CD4-positive, alpha-beta T cell (primary cell): ENCODE results near the gene MYRFL. TPM values are rescaled to one million over a fixed set of nuclear protein-coding genes. Genes with fewer than 3 reads are reported as not detected.

Experiments used
- ATAC-seq: fragments of 200-7000 bp; cut with Tn5 transposase; one replicate; pipeline ENCODE4 v1.10.0; 2022; ENCODE audit warnings: mild to moderate bottlenecking; ENCODE audit not compliant: poor library complexity
- CTCF ChIA-PET: fragments of 350-600 bp; sonication (Branson Sonifier 250); formaldehyde crosslinking; loops from one replicate; lab custom pipeline; 2021; ENCODE audit warnings: antibody characterized with exemption, inconsistent platforms; lab: Charles Lee
- POLR2A ChIA-PET: fragments of 350-600 bp; sonication (Branson Sonifier 250); formaldehyde crosslinking; loops from one replicate; lab custom pipeline; 2021; ENCODE audit warnings: antibody characterized with exemption, inconsistent platforms; lab: Charles Lee
- DNase-seq, 14 experiments: peaks; one replicate each; pipeline ENCODE4 v3.0.0-alpha.2; 2013 to 2020; ENCODE audit warnings: mixed read lengths in 2 of 14
- H3K27ac ChIP-seq, 2 donors: one replicate each; pipeline versions ENCODE4 v1.5.1 to v1.7.0; 2013; ENCODE audit warnings: low read length in 2 of 2, low read depth in 1 of 2, mild to moderate bottlenecking in 1 of 2
- H3K27me3 ChIP-seq, 2 experiments: 1 replicate in 1 of 2; 2 replicates in 1 of 2; pipeline versions ENCODE4 v1.6.1 to v1.7.0; 2013; ENCODE audit warnings: low read length in 2 of 2, control low read depth in 1 of 2, mild to moderate bottlenecking in 1 of 2, moderate library complexity in 1 of 2; ENCODE audit not compliant: insufficient read depth in 2 of 2, control insufficient read depth in 1 of 2
- H3K36me3 ChIP-seq: one replicate; pipeline ENCODE4 v1.6.1; 2013; ENCODE audit warnings: low read length, control low read depth; ENCODE audit not compliant: insufficient read depth
- H3K4me1 ChIP-seq: one replicate; pipeline ENCODE4 v1.6.1; 2013; ENCODE audit warnings: low read length, control low read depth; ENCODE audit not compliant: insufficient read depth
- H3K4me3 ChIP-seq: one replicate; pipeline ENCODE4 v1.5.1; 2013; ENCODE audit warnings: mild to moderate bottlenecking, low read length, moderate library complexity
- H3K9me3 ChIP-seq, 2 experiments: 1 replicate in 1 of 2; 2 replicates in 1 of 2; pipeline versions ENCODE4 v1.6.1 to v1.7.0; 2013; ENCODE audit warnings: low read length in 2 of 2, mild to moderate bottlenecking in 2 of 2, control low read depth in 1 of 2, moderate library complexity in 1 of 2; ENCODE audit not compliant: control insufficient read depth in 1 of 2, insufficient read depth in 1 of 2
- H3K27ac Mint-ChIP-seq: one replicate; pipeline ENCODE4 v1.8.0; 2020; ENCODE audit warnings: mixed read lengths
- H3K27me3 Mint-ChIP-seq: one replicate; pipeline ENCODE4 v1.8.0; 2021; ENCODE audit warnings: mixed read lengths
- H3K36me3 Mint-ChIP-seq: one replicate; pipeline ENCODE4 v1.8.0; 2021; ENCODE audit warnings: low read depth, mixed read lengths
- H3K4me1 Mint-ChIP-seq: one replicate; pipeline ENCODE4 v1.8.0; 2021; ENCODE audit warnings: low read depth, mixed read lengths
- H3K4me3 Mint-ChIP-seq: one replicate; pipeline ENCODE4 v1.8.0; 2020; ENCODE audit warnings: mild to moderate bottlenecking, mixed read lengths
- H3K9me3 Mint-ChIP-seq: one replicate; pipeline ENCODE4 v1.8.0; 2020; ENCODE audit warnings: mixed read lengths
- CTCF ChIP-seq: fragments of 200-600 bp; IDR thresholded peaks from one replicate; pipeline ENCODE4 v1.8.0; 2022; ENCODE audit warnings: antibody characterized with exemption, mild to moderate bottlenecking
- intact Hi-C, 2 experiments: fragments of 100-400 bp; cut with DNase I in 1 of 2; cut with micrococcal nuclease in 1 of 2; formaldehyde crosslinking; loops; one replicate each; pipeline versions ENCODE4 v1.15.1 to v1.9.0; 2023 to 2025; cut with DNase I, micrococcal nuclease
- total RNA-seq, 174 experiments: library from RNA in 2 of 174; stranded (reverse) in 2 of 174; gene quantifications; one replicate each; pipeline ENCODE4 v1.2.3 and lab custom pipeline; 2021 to 2026

The MYRFL gene
- total RNA-seq, 2 experiments from 2014 or later, result not detected

GRCh38 chr12:69999561-69999960 lies 174.5 kb downstream of the MYRFL start:
- no peaks in the 10 kb centered on the region for H3K36me3 Mint-ChIP-seq
- ATAC-seq, result no peak
- H3K27ac ChIP-seq, result no peak overlapping the region
- no peaks in the 10 kb centered on the region for H3K9me3 Mint-ChIP-seq
- DNase-seq, result no peak
- ChIA-PET POLR2A (no interaction called here), CTCF (no interaction called here)
- intact Hi-C loops, result no loop called here
- TF ChIP-seq CTCF, result no peak
- no peak overlapping the region for H3K27ac Mint-ChIP-seq
- peaks cover 0 to 3% of the 10 kb centered on the region in 2 experiments for H3K27me3 ChIP-seq
- H3K27me3 Mint-ChIP-seq, result no peaks in the 10 kb centered on the region
- peaks cover 0 to 4% of the 10 kb centered on the region in 2 experiments for H3K9me3 ChIP-seq
- H3K4me1 Mint-ChIP-seq, result no peaks in the 10 kb centered on the region
- H3K4me1 ChIP-seq, result no peaks in the 10 kb centered on the region
- no peaks in the 10 kb centered on the region for H3K36me3 ChIP-seq
- H3K4me3 Mint-ChIP-seq, result no peak overlapping the region
- no peak overlapping the region for H3K4me3 ChIP-seq

- intact Hi-C loops, result no loop called here
- CTCF ChIA-PET, result no interaction called here
- no peak overlapping the region for H3K4me3 ChIP-seq
- no peak overlapping the region for H3K27ac ChIP-seq
- POLR2A ChIA-PET, result no interaction called here
- Mint-ChIP-seq H3K27ac (no peak overlapping the region), H3K4me1 (no peaks in the 10 kb centered on the region), H3K4me3 (no peak overlapping the region), H3K36me3 (no peaks in the 10 kb centered on the region), H3K9me3 (no peaks in the 10 kb centered on the region), H3K27me3 (no peaks in the 10 kb centered on the region)
- peaks cover 0 to 3% of the 10 kb centered on the region in 2 experiments for H3K27me3 ChIP-seq
- H3K4me1 ChIP-seq, result no peaks in the 10 kb centered on the region
- H3K9me3 ChIP-seq, result peaks cover 0 to 19% of the 10 kb centered on the region in 2 experiments
- no peak for TF ChIP-seq CTCF
- ATAC-seq (no peak), DNase-seq (no peak)
- H3K36me3 ChIP-seq, result no peaks in the 10 kb centered on the region
These were observed 177.3 kb downstream of the MYRFL start for GRCh38 chr12:70002097-70002911.

- Histone ChIP-seq H3K27ac (no peak overlapping the region), H3K4me3 (no peak overlapping the region), H3K27me3 (no peaks in the 10 kb centered on the region), H3K36me3 (no peaks in the 10 kb centered on the region), H3K4me1 (no peaks in the 10 kb centered on the region), H3K9me3 (peaks cover 6 to 19% of the 10 kb centered on the region in 2 experiments)
- Mint-ChIP-seq H3K27me3 (no peaks in the 10 kb centered on the region), H3K9me3 (no peaks in the 10 kb centered on the region), H3K4me3 (no peak overlapping the region), H3K27ac (no peak overlapping the region), H3K4me1 (no peaks in the 10 kb centered on the region), H3K36me3 (no peaks in the 10 kb centered on the region)
- intact Hi-C loops, result no loop called here
- ChIA-PET CTCF (no interaction called here), POLR2A (no interaction called here)
- DNase-seq (no peak), ATAC-seq (no peak)
- TF ChIP-seq CTCF, result no peak
These were observed 177.9 kb downstream of the MYRFL start for GRCh38 chr12:70002912-70003255.
